ENCODE results near the gene IWS1. TPM values are rescaled to one million over a fixed set of nuclear protein-coding genes. Genes with fewer than 3 reads are reported as not detected.
"Not testable (repeated sequence)": the region's sequence is repeated elsewhere in the genome, so short reads cannot be mapped to it uniquely, and the experiment has no call there.

The IWS1 gene
- total and polyA plus RNA-seq, 2 experiments from 2014 or later: 32.4 to 42.4 TPM

DNA sequence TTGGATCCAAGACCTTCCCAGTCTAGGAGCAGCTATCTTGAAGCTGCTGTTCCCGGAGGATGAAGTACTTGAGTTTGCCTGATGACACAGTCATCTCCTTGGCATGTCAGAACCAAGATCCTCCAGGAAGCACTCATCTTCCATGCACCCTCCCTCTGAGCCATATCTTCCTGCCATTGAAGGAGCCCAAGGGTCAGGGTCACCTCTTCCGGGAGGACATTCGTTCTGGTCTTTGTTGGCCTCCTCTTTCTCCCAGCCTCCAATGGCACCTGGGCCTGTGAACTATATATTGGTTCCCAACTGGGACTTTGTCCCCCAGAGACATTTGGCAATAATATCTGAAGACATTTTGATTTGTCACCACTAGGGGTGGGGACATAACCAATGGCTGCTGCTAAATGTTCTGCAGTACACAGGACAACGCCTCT, 4.9 kb upstream of the IWS1 start:
- Histone ChIP-seq H3K36me3 (ENCODE audit: low read depth) (no peaks in the 10 kb centered on the region), H3K9me2 (ENCODE audit: insufficient read depth) (no peaks in the 10 kb centered on the region), H3K4me2 (ENCODE audit: unreplicated experiment) (no peak overlapping the region), H3K27ac (0 out of 2 replicates have a peak overlapping the region, but pooled peaks have one; percentile 6), H2AFZ (no peak overlapping the region), H3K4me1 (ENCODE audit: insufficient read depth) (peaks cover 17% of the 10 kb centered on the region; the same call in 1 of the 2 replicates), H3K27me3 (replicated peaks; ENCODE audit: insufficient read depth) (no peaks in the 10 kb centered on the region), H4K20me1 (ENCODE audit: insufficient read depth) (no peaks in the 10 kb centered on the region), H3K4me3 (no peak overlapping the region), H3F3A (ENCODE audit: insufficient read depth) (no peaks in the 10 kb centered on the region), H3K9me3 (ENCODE audit: low read depth) (no peaks in the 10 kb centered on the region), H3K9ac (no peak overlapping the region), H3K79me2 (ENCODE audit: insufficient read depth) (no peaks in the 10 kb centered on the region)
- 55 to 63% methylated on average over 4 of the region's 4 CpGs for WGBS, 2 experiments (ENCODE audit: low coverage in 1 of 2, low lambda C conversion rate in 2 of 2, missing lambda C conversion rate in 2 of 2)
- in situ Hi-C loops (cut with MboI): no loop called here
- DNase-seq: peak; percentile 56
- TF ChIP-seq EZH2 (IDR thresholded peaks at IDR 0.05; ENCODE audit: insufficient read depth, poor library complexity, severe bottlenecking): no peak
- TF ChIP-seq EZH2phosphoT487 (IDR thresholded peaks at IDR 0.05; ENCODE audit: insufficient read depth, low read depth): no peak

- 67% methylated on average over 3 of the region's 3 CpGs for WGBS, 2 experiments (ENCODE audit: low coverage in 1 of 2, low lambda C conversion rate in 2 of 2, missing lambda C conversion rate in 2 of 2)
- TF ChIP-seq EZH2 (IDR thresholded peaks at IDR 0.05; ENCODE audit: insufficient read depth, poor library complexity, severe bottlenecking) (no peak), EZH2phosphoT487 (IDR thresholded peaks at IDR 0.05; ENCODE audit: insufficient read depth, low read depth) (no peak)
- no peak overlapping the region for H2AFZ ChIP-seq
Measured at GRCh38 chr2:127530245-127531140, 4.2 kb upstream of the IWS1 start.

DNA sequence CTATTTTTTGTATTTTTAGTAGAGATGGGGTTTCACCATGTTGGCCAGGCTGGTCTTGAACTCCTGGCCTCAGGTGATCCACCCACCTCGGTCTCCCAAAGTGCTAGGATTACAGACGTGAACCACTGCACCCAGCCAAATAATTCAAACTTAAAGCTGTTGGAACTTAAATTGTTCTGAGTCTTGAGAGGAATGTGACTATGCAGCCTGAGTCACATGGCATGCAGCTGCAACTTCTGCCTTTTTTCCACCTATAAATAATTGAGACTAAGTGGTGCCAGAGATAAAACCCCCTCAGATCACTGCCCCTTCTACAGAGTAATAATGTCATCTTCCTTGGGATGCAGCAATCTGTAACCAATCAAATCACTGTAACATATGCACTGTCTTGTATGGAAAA, 3.1 kb upstream of the IWS1 start:
- H3K27me3 ChIP-seq (replicated peaks; ENCODE audit: insufficient read depth); H3F3A ChIP-seq (ENCODE audit: insufficient read depth); H4K20me1 ChIP-seq (ENCODE audit: insufficient read depth); H3K9me2 ChIP-seq (ENCODE audit: insufficient read depth); H2AFZ ChIP-seq; in situ Hi-C loops (cut with MboI); H3K36me3 ChIP-seq (ENCODE audit: low read depth); H3K27ac ChIP-seq; H3K4me2 ChIP-seq (ENCODE audit: unreplicated experiment); H3K9ac ChIP-seq; H3K4me3 ChIP-seq; H3K9me3 ChIP-seq (ENCODE audit: low read depth): not testable (repeated sequence)
- DNase-seq: peak; percentile 47
- 3 to 14% methylated on average over 2 of the region's 2 CpGs for WGBS, 2 experiments (ENCODE audit: low coverage in 1 of 2, low lambda C conversion rate in 2 of 2, missing lambda C conversion rate in 2 of 2)
- peaks cover 22% of the 10 kb centered on the region; the same call in 1 of the 2 replicates for H3K4me1 ChIP-seq (ENCODE audit: insufficient read depth)
- H3K79me2 ChIP-seq (ENCODE audit: insufficient read depth): peaks cover 18% of the 10 kb centered on the region

More at GRCh38 chr2:127530245-127531140, 4.2 kb upstream of the IWS1 start:
- no peaks in the 10 kb centered on the region for H3K36me3 ChIP-seq (ENCODE audit: low read depth)
- in situ Hi-C loops (cut with MboI): no loop called here
- H3K4me1 ChIP-seq (ENCODE audit: insufficient read depth): peaks cover 17% of the 10 kb centered on the region; the same call in 1 of the 2 replicates
- DNase-seq: peak; percentile 31
- no peak overlapping the region for H3K4me3 ChIP-seq
- H3K79me2 ChIP-seq (ENCODE audit: insufficient read depth): peaks cover 7% of the 10 kb centered on the region
- H3K4me2 ChIP-seq (ENCODE audit: unreplicated experiment): no peak overlapping the region
- H4K20me1 ChIP-seq (ENCODE audit: insufficient read depth): no peaks in the 10 kb centered on the region
- H3K27ac ChIP-seq: 0 out of 2 replicates have a peak overlapping the region, but pooled peaks have one; percentile 6
- H3F3A ChIP-seq (ENCODE audit: insufficient read depth): no peaks in the 10 kb centered on the region
- no peak overlapping the region for H3K9ac ChIP-seq
- no peaks in the 10 kb centered on the region for H3K9me3 ChIP-seq (ENCODE audit: low read depth)
- H3K27me3 ChIP-seq (replicated peaks; ENCODE audit: insufficient read depth): no peaks in the 10 kb centered on the region
- H3K9me2 ChIP-seq (ENCODE audit: insufficient read depth): no peaks in the 10 kb centered on the region

DNA sequence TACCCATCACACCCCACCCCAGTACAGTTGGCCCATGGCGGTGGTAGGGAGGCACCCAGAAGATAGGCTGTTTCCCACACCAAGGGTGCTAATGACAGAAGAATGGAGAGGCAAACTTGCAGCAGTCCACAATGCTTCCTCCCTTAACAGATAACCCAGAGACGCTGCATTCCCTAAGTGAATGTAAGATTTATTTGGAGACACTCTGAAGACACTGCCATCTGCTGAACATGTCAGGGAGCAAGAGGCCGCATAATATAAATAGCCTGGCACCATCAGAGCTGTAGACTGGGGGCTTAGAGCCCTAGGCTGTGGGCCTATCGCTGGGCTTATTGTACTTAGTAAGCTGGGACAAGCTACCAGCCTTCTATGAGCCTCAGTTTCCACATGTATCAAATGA, 2.2 kb upstream of the IWS1 start:
- no peak for DNase-seq
- Histone ChIP-seq H3K36me3 (ENCODE audit: low read depth) (peaks cover 1% of the 10 kb centered on the region; the same call in 1 of the 2 replicates), H3F3A (ENCODE audit: insufficient read depth) (no peaks in the 10 kb centered on the region), H3K9me3 (ENCODE audit: low read depth) (no peaks in the 10 kb centered on the region), H3K4me1 (ENCODE audit: insufficient read depth) (peaks cover 29% of the 10 kb centered on the region; the same call in 1 of the 2 replicates), H3K79me2 (ENCODE audit: insufficient read depth) (peaks cover 27% of the 10 kb centered on the region), H3K27ac (no peak overlapping the region), H3K9ac (no peak overlapping the region), H3K4me3 (no peak overlapping the region), H4K20me1 (ENCODE audit: insufficient read depth) (no peaks in the 10 kb centered on the region), H3K27me3 (replicated peaks; ENCODE audit: insufficient read depth) (no peaks in the 10 kb centered on the region), H2AFZ (no peak overlapping the region), H3K9me2 (ENCODE audit: insufficient read depth) (no peaks in the 10 kb centered on the region), H3K4me2 (ENCODE audit: unreplicated experiment) (no peak overlapping the region)
- in situ Hi-C loops (cut with MboI): no loop called here
- no peak for TF ChIP-seq EZH2phosphoT487 (IDR thresholded peaks at IDR 0.05; ENCODE audit: insufficient read depth, low read depth)
- TF ChIP-seq EZH2 (IDR thresholded peaks at IDR 0.05; ENCODE audit: insufficient read depth, poor library complexity, severe bottlenecking): no peak
- WGBS, 2 experiments (ENCODE audit: low coverage in 1 of 2, low lambda C conversion rate in 2 of 2, missing lambda C conversion rate in 2 of 2): 54 to 57% methylated on average over 4 of the region's 4 CpGs
